Activated CD4-positive, alpha-beta T cell treated with anti-CD3 and anti-CD28 coated beads for 36 hours (primary cell): Measurements from ENCODE around the gene SLC35D1. TPM values are rescaled to one million over a fixed set of nuclear protein-coding genes. Genes with fewer than 3 reads are reported as not detected.
"Not testable (repeated sequence)": the region's sequence is repeated elsewhere in the genome, so short reads cannot be mapped to it uniquely, and the experiment has no call there.

Experiments used
- ATAC-seq: fragments of 200-7000 bp; cut with Tn5 transposase; one replicate; pipeline ENCODE4 v1.10.0; 2021; ENCODE audit warnings: mild to moderate bottlenecking, moderate library complexity
- CTCF ChIA-PET: fragments of 350-600 bp; sonication (Branson Sonifier 250); formaldehyde crosslinking; loops from one replicate; lab custom pipeline; 2021; ENCODE audit warnings: antibody characterized with exemption; lab: Charles Lee
- POLR2A ChIA-PET: fragments of 350-600 bp; sonication (Branson Sonifier 250); formaldehyde crosslinking; loops from one replicate; lab custom pipeline; 2021; ENCODE audit warnings: antibody characterized with exemption, inconsistent platforms; lab: Charles Lee
- DNase-seq: peaks from one replicate; pipeline ENCODE4 v3.0.0-alpha.2; 2020
- H3K27ac Mint-ChIP-seq: one replicate; pipeline ENCODE4 v1.8.0; 2021; ENCODE audit warnings: mixed read lengths
- H3K27me3 Mint-ChIP-seq: one replicate; pipeline ENCODE4 v1.8.0; 2021; ENCODE audit warnings: mixed read lengths
- H3K36me3 Mint-ChIP-seq: one replicate; pipeline ENCODE4 v1.8.0; 2021; ENCODE audit warnings: low read depth, mixed read lengths
- H3K4me1 Mint-ChIP-seq: one replicate; pipeline ENCODE4 v1.8.0; 2021; ENCODE audit warnings: mixed read lengths
- H3K4me3 Mint-ChIP-seq: one replicate; pipeline ENCODE4 v1.8.0; 2021; ENCODE audit warnings: mild to moderate bottlenecking, moderate library complexity, mixed read lengths
- H3K9me3 Mint-ChIP-seq: one replicate; pipeline ENCODE4 v1.8.0; 2021; ENCODE audit warnings: low read depth, mixed read lengths
- intact Hi-C, 2 experiments: fragments of 100-400 bp; cut with DNase I in 1 of 2; cut with micrococcal nuclease in 1 of 2; formaldehyde crosslinking; loops; one replicate each; pipeline versions ENCODE4 v1.14.2 to v1.15.1; 2022 to 2024; cut with DNase I, micrococcal nuclease
- total RNA-seq, 2 experiments: library from RNA; stranded (reverse); gene quantifications; one replicate each; pipeline ENCODE4 v1.2.3, GENCODE V29; 2021

Gene SLC35D1
- total RNA-seq, 2 experiments from 2014 or later = 8.7 to 10.3 TPM

GRCh38 chr1:66985835-66986234 lies 68.1 kb downstream of the SLC35D1 start:
- H3K36me3 Mint-ChIP-seq = peaks cover 49% of the 10 kb centered on the region
- H3K27me3 Mint-ChIP-seq = no peaks in the 10 kb centered on the region
- ChIA-PET CTCF (interaction anchor here (0.9 to 2.5 kb wide), 4 partner anchors 8 to 164 kb away, joined by 4 to 7 read pairs (median 5); no protein-coding TSS in a partner anchor), POLR2A (no interaction called here)
- no peaks in the 10 kb centered on the region for H3K9me3 Mint-ChIP-seq
- intact Hi-C loops = loop anchor here in 1 of 2 experiments (5.0 kb wide), 1 partner anchor 446 kb away; the partner anchor contains the start of gene SERBP1
- peaks cover 33% of the 10 kb centered on the region for H3K4me1 Mint-ChIP-seq
- DNase-seq (no peak), ATAC-seq (no peak)
- no peak overlapping the region for H3K4me3 Mint-ChIP-seq
- no peak overlapping the region for H3K27ac Mint-ChIP-seq

DNA sequence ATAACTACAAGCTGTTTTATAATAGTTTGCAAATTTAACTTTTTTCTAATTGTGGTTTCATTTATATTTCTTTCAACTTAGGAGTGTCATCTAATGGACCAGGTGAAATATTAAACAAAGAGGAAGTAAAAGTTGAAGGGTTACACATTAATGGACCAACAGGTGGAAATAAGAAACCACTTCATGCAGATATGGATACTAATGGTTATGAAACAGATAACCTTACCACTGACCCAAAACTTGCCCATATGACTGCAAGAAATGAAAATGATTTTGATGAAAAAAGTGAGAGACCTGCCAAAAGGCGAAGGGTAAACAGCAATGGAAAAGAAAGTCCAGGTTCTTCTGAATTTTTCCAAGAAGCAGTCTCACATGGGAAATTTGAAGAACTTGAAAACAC lies 69.5 kb downstream of the SLC35D1 start:
- Mint-ChIP-seq H3K27me3 (no peaks in the 10 kb centered on the region), H3K4me1 (peaks cover 40% of the 10 kb centered on the region), H3K27ac (peak overlapping the region; percentile 52), H3K36me3 (peaks cover 47% of the 10 kb centered on the region), H3K4me3 (no peak overlapping the region), H3K9me3 (no peaks in the 10 kb centered on the region)
- ChIA-PET CTCF (interaction anchor here (0.7 to 2.8 kb wide), 4 partner anchors 11 to 222 kb away, joined by 3 to 10 read pairs (median 3); no protein-coding TSS in a partner anchor), POLR2A (no interaction called here)
- intact Hi-C loops = loop anchor here in 1 of 2 experiments (5.0 kb wide), 1 partner anchor 217 kb away; no protein-coding TSS in a partner anchor
- DNase-seq (no peak), ATAC-seq (no peak)

DNA sequence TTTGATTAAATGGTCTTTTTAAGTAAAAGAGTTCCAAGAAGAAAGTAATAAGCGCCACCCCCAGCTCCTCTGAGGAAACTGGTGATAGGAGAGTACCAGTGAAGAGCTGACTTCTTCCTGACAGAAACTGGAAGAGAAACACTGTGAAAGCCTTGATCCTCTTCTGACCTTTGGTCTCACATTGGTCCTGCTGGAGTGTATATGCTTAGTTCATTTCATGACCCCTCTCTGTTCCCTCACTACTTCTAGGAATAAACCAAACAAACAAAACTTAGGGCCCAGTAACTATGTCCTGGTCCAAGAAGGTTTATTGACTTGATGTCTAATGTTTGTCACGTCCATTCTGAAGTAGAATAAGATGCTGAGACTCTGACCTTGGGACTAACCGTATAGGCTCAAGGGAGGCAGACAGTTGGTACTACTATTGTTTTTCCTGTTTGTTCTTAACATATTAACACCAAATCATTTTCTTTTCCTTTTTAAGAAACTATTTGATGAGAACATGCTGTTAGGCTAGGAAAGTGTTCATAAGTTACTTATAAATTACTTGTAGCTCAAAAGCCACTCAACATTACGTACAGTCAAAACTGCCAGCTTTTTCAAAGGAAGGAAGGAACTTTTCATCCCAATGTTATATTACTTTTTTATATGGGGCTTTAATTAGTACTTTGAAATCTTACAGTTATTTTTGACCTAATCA lies 71.2 kb downstream of the SLC35D1 start:
- Mint-ChIP-seq H3K27me3 (no peaks in the 10 kb centered on the region), H3K9me3 (no peaks in the 10 kb centered on the region), H3K4me1 (peaks cover 42% of the 10 kb centered on the region), H3K4me3 (no peak overlapping the region), H3K27ac (peak overlapping the region; percentile 6), H3K36me3 (peaks cover 41% of the 10 kb centered on the region)
- POLR2A ChIA-PET = no interaction called here
- CTCF ChIA-PET = interaction anchor here (0.7 to 2.8 kb wide), 3 partner anchors 10 to 21 kb away, joined by 3 to 10 read pairs (median 3); no protein-coding TSS in a partner anchor
- DNase-seq (no peak), ATAC-seq (no peak)
- intact Hi-C loops = loop anchor here in 1 of 2 experiments (5.0 kb wide), 1 partner anchor 215 kb away; no protein-coding TSS in a partner anchor

DNA sequence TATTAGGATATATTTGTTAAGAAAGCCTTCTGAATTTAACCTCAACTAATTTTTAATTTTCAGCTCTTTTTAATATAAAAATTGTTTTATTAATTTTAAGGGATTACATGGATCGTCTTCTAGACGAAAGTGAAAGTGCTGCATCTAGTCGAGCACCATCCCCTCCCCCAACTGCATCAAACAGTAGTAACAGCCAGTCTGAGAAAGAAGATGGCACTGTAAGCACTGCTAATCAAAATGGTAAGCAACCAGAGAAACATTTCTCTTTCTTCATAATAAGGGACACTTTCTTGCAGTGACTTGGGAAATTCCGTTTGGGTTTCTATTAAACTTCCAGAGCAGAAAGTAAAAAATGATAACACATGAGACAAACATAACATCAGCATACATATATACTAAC lies 72.3 kb downstream of the SLC35D1 start:
- Mint-ChIP-seq H3K27ac (peak overlapping the region; percentile 61), H3K4me1 (peaks cover 42% of the 10 kb centered on the region), H3K9me3 (no peaks in the 10 kb centered on the region), H3K36me3 (peaks cover 41% of the 10 kb centered on the region), H3K4me3 (peak overlapping the region; percentile 14), H3K27me3 (no peaks in the 10 kb centered on the region)
- ChIA-PET POLR2A (interaction anchor here (0.6 to 1.2 kb wide), 3 partner anchors 22 to 190 kb away, joined by 3 read pairs; no protein-coding TSS in a partner anchor), CTCF (interaction anchor here (0.8 to 1.5 kb wide), 12 partner anchors 8 to 230 kb away, joined by 3 to 9 read pairs (median 4); no protein-coding TSS in a partner anchor)
- DNase-seq = peak; percentile 58
- intact Hi-C loops = loop anchor here in 1 of 2 experiments (2.0 to 5.0 kb wide), 2 partner anchors 51 to 214 kb away; no protein-coding TSS in a partner anchor
- peak; percentile 80 for ATAC-seq

DNA sequence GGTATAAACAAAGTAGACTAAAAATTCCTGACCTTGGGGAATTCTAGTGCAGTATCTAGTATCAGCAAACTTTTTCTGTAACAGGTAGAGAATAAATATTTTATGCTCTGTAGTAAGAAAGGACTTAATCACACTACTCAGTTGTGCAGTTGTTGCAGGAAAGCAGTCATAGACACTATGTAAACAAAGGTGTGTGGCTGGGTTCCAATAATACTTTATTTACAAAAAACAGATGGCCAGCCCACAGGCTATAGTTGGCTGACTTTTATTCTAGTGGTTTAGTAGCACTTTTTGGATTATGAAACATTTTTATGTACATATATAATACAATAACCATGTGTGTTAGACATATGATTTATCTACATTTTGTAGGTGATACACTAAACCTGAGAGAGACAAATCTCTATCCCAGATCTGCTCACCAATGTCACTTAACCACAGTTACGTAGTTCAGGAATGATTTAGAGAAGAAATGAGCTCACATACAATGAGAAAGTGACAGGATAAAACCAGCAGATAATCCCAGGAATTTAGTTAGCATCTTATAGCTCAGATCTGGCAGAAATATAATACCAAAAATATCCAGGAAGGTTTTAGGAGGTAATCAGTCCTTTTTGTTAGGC lies 73.1 kb downstream of the SLC35D1 start:
- Mint-ChIP-seq H3K36me3 (peaks cover 37% of the 10 kb centered on the region), H3K27ac (peak overlapping the region; percentile 51), H3K27me3 (no peaks in the 10 kb centered on the region), H3K4me3 (peak overlapping the region; percentile 46), H3K4me1 (peaks cover 42% of the 10 kb centered on the region), H3K9me3 (no peaks in the 10 kb centered on the region)
- ChIA-PET CTCF (interaction anchor here (0.6 to 1.5 kb wide), 13 partner anchors 9 to 231 kb away, joined by 3 to 9 read pairs (median 4); no protein-coding TSS in a partner anchor), POLR2A (interaction anchor here (0.6 to 1.2 kb wide), 2 partner anchors 57 to 191 kb away, joined by 3 read pairs; no protein-coding TSS in a partner anchor)
- DNase-seq = no peak
- peak; percentile 49 for ATAC-seq
- intact Hi-C loops = loop anchor here in 1 of 2 experiments (2.0 to 5.0 kb wide), 2 partner anchors 50 to 214 kb away; no protein-coding TSS in a partner anchor

- not testable (repeated sequence) for H3K27me3 Mint-ChIP-seq, H3K27ac Mint-ChIP-seq
- peaks cover 45% of the 10 kb centered on the region for H3K36me3 Mint-ChIP-seq
Measured at GRCh38 chr1:66979621-66980020, 74.3 kb downstream of the SLC35D1 start.

GRCh38 chr1:66978201-66978600 lies 75.7 kb downstream of the SLC35D1 start:
- Mint-ChIP-seq H3K36me3 (peaks cover 34% of the 10 kb centered on the region), H3K4me3 (no peak overlapping the region), H3K9me3 (no peaks in the 10 kb centered on the region), H3K27me3 (no peaks in the 10 kb centered on the region), H3K27ac (no peak overlapping the region), H3K4me1 (peaks cover 28% of the 10 kb centered on the region)
- no peak for DNase-seq
- CTCF ChIA-PET = interaction anchor here (0.6 to 1.6 kb wide), 5 partner anchors 8 to 233 kb away, joined by 3 to 6 read pairs (median 5); no protein-coding TSS in a partner anchor
- POLR2A ChIA-PET = interaction anchor here (0.7 kb wide), 1 partner anchor 31 kb away, joined by 5 read pairs; no protein-coding TSS in a partner anchor
- intact Hi-C loops = no loop called here
- ATAC-seq = no peak

More at GRCh38 chr1:66979621-66980020, 74.3 kb downstream of the SLC35D1 start:
- ATAC-seq, H3K9me3 Mint-ChIP-seq, POLR2A ChIA-PET, H3K4me3 Mint-ChIP-seq, DNase-seq: not testable (repeated sequence)
- CTCF ChIA-PET = interaction anchor here (1.0 to 1.3 kb wide), 3 partner anchors 10 to 215 kb away, joined by 4 to 6 read pairs (median 4); no protein-coding TSS in a partner anchor
- intact Hi-C loops = loop anchor here in 1 of 2 experiments (2.0 to 5.0 kb wide), 2 partner anchors 49 to 212 kb away; no protein-coding TSS in a partner anchor
- peaks cover 36% of the 10 kb centered on the region for H3K4me1 Mint-ChIP-seq

GRCh38 chr1:66968574-66968973 lies 85.4 kb downstream of the SLC35D1 start:
- intact Hi-C loops = no loop called here
- Mint-ChIP-seq H3K27ac (no peak overlapping the region), H3K4me1 (peaks cover 9% of the 10 kb centered on the region), H3K9me3 (peaks cover 8% of the 10 kb centered on the region), H3K27me3 (no peaks in the 10 kb centered on the region), H3K36me3 (peaks cover 72% of the 10 kb centered on the region), H3K4me3 (no peak overlapping the region)
- ATAC-seq (no peak), DNase-seq (no peak)
- CTCF ChIA-PET = interaction anchor here (0.8 to 1.5 kb wide), 3 partner anchors 10 to 20 kb away, joined by 3 to 5 read pairs (median 4); no protein-coding TSS in a partner anchor
- POLR2A ChIA-PET = no interaction called here

DNA sequence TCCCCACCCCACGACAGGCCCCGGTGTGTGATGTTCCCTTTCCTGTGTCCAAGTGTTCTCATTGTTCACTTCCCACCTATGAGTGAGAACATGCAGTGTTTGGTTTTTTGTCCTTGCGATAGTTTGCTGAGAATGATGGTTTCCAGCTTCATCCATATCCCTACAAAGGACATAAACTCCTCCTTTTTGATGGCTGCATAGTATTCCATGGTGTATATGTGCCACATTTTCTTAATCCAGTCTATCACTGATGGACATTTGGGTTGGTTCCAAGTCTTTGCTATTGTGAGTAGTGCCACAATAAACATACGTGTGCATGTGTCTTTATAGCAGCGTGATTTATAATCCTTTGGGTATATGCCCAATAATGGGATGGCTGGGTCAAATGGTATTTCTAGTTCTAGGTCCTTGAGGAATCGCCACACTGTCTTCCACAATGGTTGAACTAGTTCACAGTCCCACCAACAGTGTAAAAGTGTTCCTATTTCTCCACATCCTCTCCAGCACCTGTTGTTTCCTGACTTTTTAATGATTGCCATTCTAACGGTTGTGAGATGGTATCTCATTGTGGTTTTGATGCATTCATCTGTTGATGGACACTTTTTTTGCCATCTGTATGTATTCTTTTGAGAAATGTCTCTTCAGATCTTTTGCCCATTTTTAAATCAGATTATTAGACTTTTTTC lies 87.6 kb downstream of the SLC35D1 start:
- intact Hi-C loops, ATAC-seq, H3K27me3 Mint-ChIP-seq, DNase-seq, H3K4me3 Mint-ChIP-seq, H3K9me3 Mint-ChIP-seq, POLR2A ChIA-PET, H3K27ac Mint-ChIP-seq, CTCF ChIA-PET: not testable (repeated sequence)
- Mint-ChIP-seq H3K4me1 (peaks cover 14% of the 10 kb centered on the region), H3K36me3 (peaks cover 71% of the 10 kb centered on the region)

DNA sequence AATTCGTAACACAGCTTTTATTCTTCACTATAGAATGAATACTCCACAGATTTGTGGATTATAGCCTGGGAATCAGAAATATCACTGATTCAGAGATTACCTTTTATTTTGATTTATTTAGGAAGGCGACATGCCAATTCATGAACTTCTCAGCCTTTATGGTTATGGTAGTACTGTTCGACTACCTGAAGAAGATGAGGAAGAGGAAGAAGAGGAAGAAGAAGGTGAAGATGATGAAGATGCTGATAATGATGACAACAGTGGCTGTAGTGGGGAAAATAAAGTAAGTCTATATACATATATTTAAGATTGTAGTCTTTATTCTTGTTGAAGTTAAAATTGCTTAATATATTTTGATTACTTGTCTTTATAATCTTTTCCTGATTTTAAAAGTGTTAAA lies 96.0 kb downstream of the SLC35D1 start:
- ChIA-PET POLR2A (no interaction called here), CTCF (no interaction called here)
- Mint-ChIP-seq H3K27ac (peak overlapping the region; percentile 66), H3K27me3 (no peaks in the 10 kb centered on the region), H3K36me3 (peaks cover 57% of the 10 kb centered on the region), H3K4me3 (no peak overlapping the region), H3K9me3 (no peaks in the 10 kb centered on the region), H3K4me1 (peaks cover 42% of the 10 kb centered on the region)
- no peak for ATAC-seq
- intact Hi-C loops = no loop called here
- no peak for DNase-seq
